Ovary (tissue), 9 donors: ENCODE measurements around the gene SUSD6. TPM values are rescaled to one million over a fixed set of nuclear protein-coding genes. Genes with fewer than 3 reads are reported as not detected.

Source experiments
- DNase-seq, 5 donors: peaks; one replicate each; pipeline ENCODE4 v3.0.0-alpha.2; 2019 to 2020
- H3K27ac ChIP-seq, 2 donors: fragments of 200-600 bp; one replicate each; pipeline versions ENCODE4 v1.5.1 to v1.8.0; 2019 to 2022
- H3K27me3 ChIP-seq: fragments of 200-600 bp; one replicate; pipeline ENCODE4 v1.8.0; 2022
- H3K36me3 ChIP-seq: fragments of 200-600 bp; sonication (generic); one replicate; pipeline ENCODE4 v1.5.1; 2019
- H3K4me1 ChIP-seq: one replicate; pipeline ENCODE4 v1.8.1; 2013; ENCODE audit warnings: mild to moderate bottlenecking, moderate library complexity; ENCODE audit not compliant: insufficient read depth
- H3K4me3 ChIP-seq: fragments of 200-600 bp; sonication (generic); one replicate; pipeline ENCODE4 v1.5.1; 2017
- H3K9me3 ChIP-seq, 2 donors: fragments of 200-600 bp in 1 of 2; sonication (generic) in 1 of 2; one replicate each; pipeline versions ENCODE4 v1.5.1 to v1.8.1; 2013 to 2019; ENCODE audit warnings: mild to moderate bottlenecking in 1 of 2, moderate library complexity in 1 of 2
- CTCF ChIP-seq, 3 donors: fragments of 450-650 bp in 2 of 3; fragments of 200-600 bp in 1 of 3; IDR thresholded peaks; one replicate each; pipeline versions ENCODE4 v1.5.1 to v1.8.0; 2016 to 2022; ENCODE audit warnings: antibody characterized with exemption in 3 of 3, mild to moderate bottlenecking in 1 of 3
- EP300 ChIP-seq: sonication (generic); formaldehyde crosslinking; IDR thresholded peaks from one replicate; pipeline ENCODE4 v1.6.1; 2017; ENCODE audit warnings: antibody characterized with exemption
- POLR2A ChIP-seq: fragments of 450-650 bp; IDR thresholded peaks from one replicate; pipeline ENCODE4 v1.6.1; 2017; ENCODE audit warnings: antibody characterized with exemption, mild to moderate bottlenecking, moderate library complexity
- WGBS, 3 donors: extraction: QIAGEN DNeasy Blood & Tissue Kit in 1 of 3; methylation state at CpG; one replicate each; pipeline versions ENCODE4 v1.1.5 to v1.1.7; 2013 to 2017; 5-methylcytosine and 5-hydroxymethylcytosine counted together
- intact Hi-C, 4 donors: fragments of 100-400 bp; cut with DNase I; formaldehyde crosslinking; loops; one replicate each; pipeline versions ENCODE4 v1.11.0 to v1.15.1; 2022 to 2023
- polyA plus RNA-seq, 2 donors: library from polyadenylated mRNA; stranded (reverse); fragments of 200-250 nt in 1 of 2; fragments of 350-450 nt in 1 of 2; fragmentation: Illumina TruSeq in 1 of 2; extraction: RNeasy Lipid Tissue Mini Kit (QIAGEN cat#74804) in 1 of 2; gene quantifications; one replicate each; pipeline ENCODE4 v1.2.3, GENCODE V29; 2013 to 2014
- total RNA-seq, 7 donors: library from RNA; depleted of rRNA in 2 of 7; stranded (reverse); fragments of >200 nt in 2 of 7; fragmentation: NEBNext Ultra II Directional in 3 of 7; extraction: Animal tissue kit (Norgen Biotek cat#: 25700) in 3 of 7; gene quantifications; one replicate each; pipeline versions ENCODE4 v1.1.0 to v1.2.4, GENCODE V29; 2016 to 2023
- donor health status: DM: no; HTN: no; CAD: no; lungs with moderate emphysema.
- donor health status: DM: no; HTN: no; CAD: no.
- donor health status: Bipolar disorder and iron deficiency.
- donor health status: DM: yes; HTN: yes; CAD: no.
- donor health status: DM: no; HTN: no; CAD: no.
- donor health status: DM: yes; HTN: yes; CAD: no.

SUSD6 gene
- total and polyA plus RNA-seq, 9 donors, result 12.6 to 35.3 (median 27.7) TPM

- Histone ChIP-seq H3K27me3 (no peaks in the 10 kb centered on the region), H3K4me1 (peaks cover 31% of the 10 kb centered on the region), H3K4me3 (no peak overlapping the region), H3K9me3 (no peaks in the 10 kb centered on the region), H3K27ac (peak overlapping the region; percentile 10 to 61), H3K36me3 (no peaks in the 10 kb centered on the region)
- DNase-seq, result no peak
- intact Hi-C loops, result no loop called here
- TF ChIP-seq EP300, result no peak
- TF ChIP-seq CTCF (IDR thresholded peaks at IDR 0.05), result no peak
- no peak for TF ChIP-seq POLR2A
- WGBS, 3 donors, result 77 to 79% (median 79%) methylated on average over 5 of the region's 5 CpGs
Observed at GRCh38 chr14:69694730-69695281, 83.4 kb downstream of the SUSD6 start.

GRCh38 chr14:69695322-69696203 is 84.2 kb downstream of the SUSD6 start:
- Histone ChIP-seq H3K4me1 (peaks cover 31% of the 10 kb centered on the region), H3K36me3 (no peaks in the 10 kb centered on the region), H3K27ac (peak overlapping the region in 1 of 2 donors; percentile 61), H3K9me3 (no peaks in the 10 kb centered on the region), H3K27me3 (no peaks in the 10 kb centered on the region), H3K4me3 (no peak overlapping the region)
- intact Hi-C loops, result no loop called here
- WGBS, 3 donors, result 72 to 81% (median 77%) methylated on average over 6 of the region's 6 CpGs
- TF ChIP-seq EP300 (no peak), CTCF (IDR thresholded peaks at IDR 0.05) (no peak), POLR2A (no peak)
- DNase-seq, result peak in 3 of 5 donors; percentile 38 to 58 (median 55)

- Histone ChIP-seq H3K27me3 (no peaks in the 10 kb centered on the region), H3K9me3 (no peaks in the 10 kb centered on the region), H3K4me3 (no peak overlapping the region), H3K27ac (peak overlapping the region in 1 of 2 donors; percentile 27), H3K4me1 (peaks cover 31% of the 10 kb centered on the region), H3K36me3 (no peaks in the 10 kb centered on the region)
- intact Hi-C loops, result no loop called here
- no peak for DNase-seq
- no peak for TF ChIP-seq POLR2A
- TF ChIP-seq CTCF (IDR thresholded peaks at IDR 0.05), result no peak
- no peak for TF ChIP-seq EP300
Observed at GRCh38 chr14:69696204-69696527, 84.8 kb downstream of the SUSD6 start.

- Histone ChIP-seq H3K4me3 (no peak overlapping the region), H3K27me3 (no peaks in the 10 kb centered on the region), H3K4me1 (peaks cover 33% of the 10 kb centered on the region), H3K36me3 (no peaks in the 10 kb centered on the region), H3K9me3 (no peaks in the 10 kb centered on the region), H3K27ac (peak overlapping the region in 1 of 2 donors; percentile 27)
- no peak for DNase-seq
- WGBS, 3 donors, result 80 to 84% (median 81%) methylated on average over 8 of the region's 8 CpGs
- TF ChIP-seq CTCF (IDR thresholded peaks at IDR 0.05), result no peak
- TF ChIP-seq EP300, result no peak
- TF ChIP-seq POLR2A, result no peak
- intact Hi-C loops, result no loop called here
Observed at GRCh38 chr14:69696633-69697557, 85.5 kb downstream of the SUSD6 start.
